DND-41 (cell line): ENCODE results near the gene TRIM65.

Experiments
- ATAC-seq: fragments of 200-7000 bp; cut with Tn5 transposase; 3 replicates; pipeline ENCODE4 v1.9.1; 2021; ENCODE audit warnings: low read depth; ENCODE audit not compliant: insufficient read depth
- DNase-seq: peaks from one replicate; pipeline ENCODE4 v3.0.0-alpha.2; 2020
- H2AFZ ChIP-seq: 2 replicates; pipeline ENCODE4 v1.6.0; 2012; ENCODE audit warnings: low read depth, low read length
- H3K27ac ChIP-seq: 2 replicates; pipeline ENCODE4 v1.5.1; 2012; ENCODE audit warnings: low read length, inconsistent platforms
- H3K27me3 ChIP-seq: fragments of 200-600 bp; sonication (generic); 2 replicates; pipeline ENCODE4 v1.6.0; 2012; ENCODE audit warnings: low read length, mild to moderate bottlenecking, inconsistent platforms; ENCODE audit not compliant: insufficient read depth, poor library complexity
- H3K36me3 ChIP-seq: 2 replicates; pipeline ENCODE4 v1.5.1; 2012; ENCODE audit warnings: low read length, inconsistent platforms; ENCODE audit not compliant: insufficient read depth
- H3K4me1 ChIP-seq: 2 replicates; pipeline ENCODE4 v1.5.1; 2012; ENCODE audit warnings: mild to moderate bottlenecking, low read length; ENCODE audit not compliant: insufficient read depth
- H3K4me2 ChIP-seq: 2 replicates; pipeline ENCODE4 v1.6.0; 2012; ENCODE audit warnings: mild to moderate bottlenecking, moderate library complexity, low read length, inconsistent platforms; ENCODE audit not compliant: insufficient read depth
- H3K4me3 ChIP-seq, 2 experiments: fragments of 200-600 bp in 1 of 2; shearing (Covaris generic) in 1 of 2; 2 replicates each; pipeline ENCODE4 v1.5.1; 2012 to 2016; ENCODE audit warnings: inconsistent platforms in 2 of 2, low read length in 2 of 2, mild to moderate bottlenecking in 2 of 2, low read depth in 1 of 2, moderate library complexity in 1 of 2
- H3K79me2 ChIP-seq: 2 replicates; pipeline ENCODE4 v1.6.0; 2012; ENCODE audit warnings: low read length, inconsistent platforms; ENCODE audit not compliant: insufficient read depth
- H3K9ac ChIP-seq: 2 replicates; pipeline ENCODE4 v1.6.0; 2012; ENCODE audit warnings: low read depth, mild to moderate bottlenecking, inconsistent platforms, low read length, moderate library complexity
- H3K9me3 ChIP-seq: 2 replicates; pipeline ENCODE4 v1.5.1; 2012; ENCODE audit warnings: low read length, moderate library complexity, mild to moderate bottlenecking, inconsistent platforms; ENCODE audit not compliant: insufficient read depth, severe bottlenecking
- H4K20me1 ChIP-seq: 2 replicates; pipeline ENCODE4 v1.6.0; 2012; ENCODE audit warnings: low read length; ENCODE audit not compliant: insufficient read depth
- EZH2 ChIP-seq: IDR thresholded peaks from 3 replicates; pipeline ENCODE4 v1.6.1; 2012; ENCODE audit warnings: borderline replicate concordance, low read depth, mild to moderate bottlenecking, moderate library complexity, low read length, inconsistent platforms; ENCODE audit not compliant: severe bottlenecking
- TF ChIP-seq, protein P1 (sequence below): IDR thresholded peaks from 2 replicates; pipeline ENCODE4 v1.5.1; 2012; ENCODE audit warnings: borderline replicate concordance, low read length, moderate library complexity, mild to moderate bottlenecking; ENCODE audit not compliant: poor library complexity, severe bottlenecking; ENCODE audit errors: extremely low read depth

TRIM65 gene

DNA sequence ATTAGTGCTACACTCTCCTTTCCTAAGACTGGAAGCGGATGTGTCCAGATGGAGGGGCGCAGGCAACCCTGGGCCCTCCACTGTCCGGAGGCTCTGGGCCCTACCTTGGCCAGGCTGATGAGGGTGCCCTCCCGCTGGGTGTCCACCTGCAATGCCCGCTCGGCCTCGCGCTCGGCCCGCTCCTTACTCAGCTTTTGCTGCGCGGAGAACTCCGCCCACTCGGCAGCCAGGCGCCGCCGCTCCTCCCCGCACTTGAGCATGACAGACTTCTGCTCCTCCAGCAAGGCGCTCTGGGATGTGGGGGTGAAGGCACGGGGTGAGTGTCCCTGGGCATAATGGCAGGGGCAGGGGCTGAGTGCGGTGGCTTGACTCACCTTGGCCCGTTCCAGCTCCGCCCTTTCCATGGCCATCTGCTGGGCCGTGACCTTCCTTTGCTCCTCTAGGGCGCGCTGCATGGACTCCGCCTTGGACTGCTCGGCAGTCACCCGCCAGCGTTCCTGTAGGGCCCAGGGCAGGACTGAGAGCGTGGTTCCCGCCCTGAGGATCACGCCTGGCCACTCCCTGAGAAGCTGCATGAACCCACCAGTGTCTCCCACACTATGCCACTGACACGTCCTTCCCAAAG, 18.0 kb upstream of the TRIM65 start:
- H3K4me2 ChIP-seq = no peak overlapping the region
- TF ChIP-seq EZH2 = no peak
- TF ChIP-seq, protein P1, sequence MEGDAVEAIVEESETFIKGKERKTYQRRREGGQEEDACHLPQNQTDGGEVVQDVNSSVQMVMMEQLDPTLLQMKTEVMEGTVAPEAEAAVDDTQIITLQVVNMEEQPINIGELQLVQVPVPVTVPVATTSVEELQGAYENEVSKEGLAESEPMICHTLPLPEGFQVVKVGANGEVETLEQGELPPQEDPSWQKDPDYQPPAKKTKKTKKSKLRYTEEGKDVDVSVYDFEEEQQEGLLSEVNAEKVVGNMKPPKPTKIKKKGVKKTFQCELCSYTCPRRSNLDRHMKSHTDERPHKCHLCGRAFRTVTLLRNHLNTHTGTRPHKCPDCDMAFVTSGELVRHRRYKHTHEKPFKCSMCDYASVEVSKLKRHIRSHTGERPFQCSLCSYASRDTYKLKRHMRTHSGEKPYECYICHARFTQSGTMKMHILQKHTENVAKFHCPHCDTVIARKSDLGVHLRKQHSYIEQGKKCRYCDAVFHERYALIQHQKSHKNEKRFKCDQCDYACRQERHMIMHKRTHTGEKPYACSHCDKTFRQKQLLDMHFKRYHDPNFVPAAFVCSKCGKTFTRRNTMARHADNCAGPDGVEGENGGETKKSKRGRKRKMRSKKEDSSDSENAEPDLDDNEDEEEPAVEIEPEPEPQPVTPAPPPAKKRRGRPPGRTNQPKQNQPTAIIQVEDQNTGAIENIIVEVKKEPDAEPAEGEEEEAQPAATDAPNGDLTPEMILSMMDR = no peak
- no peaks in the 10 kb centered on the region for H3K4me1 ChIP-seq
- H3K9me3 ChIP-seq = no peaks in the 10 kb centered on the region
- H3K27ac ChIP-seq = no peak overlapping the region
- ATAC-seq = no peak
- no peak for DNase-seq
- peaks cover 30% of the 10 kb centered on the region for H3K36me3 ChIP-seq
- H3K79me2 ChIP-seq = no peaks in the 10 kb centered on the region
- no peak overlapping the region for H2AFZ ChIP-seq
- H3K27me3 ChIP-seq = no peaks in the 10 kb centered on the region
- no peak overlapping the region for H3K4me3 ChIP-seq
- no peak overlapping the region for H3K9ac ChIP-seq
- H4K20me1 ChIP-seq = no peaks in the 10 kb centered on the region

DNA sequence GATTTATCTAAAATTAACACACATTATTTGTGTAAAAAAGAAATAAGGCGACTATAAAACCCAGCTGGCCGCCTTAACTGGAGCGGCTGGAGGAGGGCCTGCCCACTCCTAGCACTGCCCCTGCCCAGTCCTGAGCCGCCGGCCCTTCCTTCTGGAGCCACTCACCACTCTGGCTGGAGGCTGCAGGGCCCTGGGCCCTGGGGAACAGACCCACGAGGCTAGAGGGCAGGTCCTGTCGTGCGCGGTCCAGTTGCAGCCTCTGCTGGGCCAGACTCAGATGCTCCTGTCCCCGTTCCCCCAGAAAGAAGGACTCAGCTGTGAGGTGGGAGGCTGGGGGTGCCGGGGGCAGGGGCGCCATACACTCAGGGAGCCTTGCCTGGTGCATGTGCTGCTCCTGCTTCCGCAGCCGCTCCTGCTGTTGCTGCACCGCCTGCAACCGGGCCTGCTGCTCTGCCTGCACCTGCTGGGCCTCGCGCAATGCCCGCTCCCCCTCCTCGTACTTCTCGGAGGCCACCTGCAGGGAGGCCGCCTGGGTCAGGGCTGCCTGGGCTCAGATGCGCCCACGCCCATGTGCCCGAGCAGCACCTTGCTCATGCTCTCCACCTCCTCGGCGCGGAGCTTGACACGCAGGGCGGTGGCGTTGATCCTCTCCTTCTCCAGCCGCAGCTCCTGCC, 16.9 kb upstream of the TRIM65 start:
- H4K20me1 ChIP-seq = no peaks in the 10 kb centered on the region
- no peaks in the 10 kb centered on the region for H3K9me3 ChIP-seq
- H2AFZ ChIP-seq = no peak overlapping the region
- H3K36me3 ChIP-seq = peaks cover 27% of the 10 kb centered on the region
- no peaks in the 10 kb centered on the region for H3K4me1 ChIP-seq
- H3K4me3 ChIP-seq = no peak overlapping the region
- H3K9ac ChIP-seq = no peak overlapping the region
- TF ChIP-seq EZH2 = no peak
- TF ChIP-seq, protein P1 = no peak
- no peak overlapping the region for H3K27ac ChIP-seq
- DNase-seq (no peak), ATAC-seq (no peak)
- H3K79me2 ChIP-seq = no peaks in the 10 kb centered on the region
- no peaks in the 10 kb centered on the region for H3K27me3 ChIP-seq
- H3K4me2 ChIP-seq = no peak overlapping the region

DNA sequence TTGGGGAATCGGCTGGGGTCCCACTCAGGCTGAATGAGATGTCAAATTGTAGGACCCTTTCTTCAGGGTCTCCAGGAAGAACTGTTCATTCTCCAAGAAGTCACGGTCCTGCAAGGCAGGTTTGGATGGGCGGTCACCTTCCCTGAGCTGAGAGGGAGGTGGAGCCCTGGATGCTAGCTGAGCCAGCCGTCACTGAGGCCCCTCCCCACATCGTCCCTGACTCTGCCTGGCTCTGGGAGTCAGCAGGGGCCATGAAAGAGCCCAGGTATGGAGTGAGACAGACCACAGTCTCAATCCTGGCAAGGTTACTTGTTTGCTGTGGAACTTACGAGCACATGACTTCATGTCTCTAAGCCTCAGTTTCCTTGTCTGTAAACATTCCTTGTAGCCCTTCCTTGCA, 13.9 kb upstream of the TRIM65 start:
- Histone ChIP-seq H3K4me2 (no peak overlapping the region), H2AFZ (no peak overlapping the region), H3K4me3 (no peak overlapping the region), H3K4me1 (peaks cover 6% of the 10 kb centered on the region), H3K79me2 (peaks cover 3% of the 10 kb centered on the region; the same call in 1 of the 2 replicates), H3K36me3 (peaks cover 21% of the 10 kb centered on the region), H3K9ac (no peak overlapping the region), H4K20me1 (no peaks in the 10 kb centered on the region), H3K27me3 (no peaks in the 10 kb centered on the region), H3K9me3 (no peaks in the 10 kb centered on the region), H3K27ac (no peak overlapping the region)
- ATAC-seq (no peak), DNase-seq (no peak)
- TF ChIP-seq EZH2 = no peak
- TF ChIP-seq, protein P1 = no peak
